Colonic mucosa (tissue), 4 donors: Measurements from ENCODE around the gene N4BP2. TPM values are rescaled to one million over a fixed set of nuclear protein-coding genes. Genes with fewer than 3 reads are reported as not detected.

ENCODE experiments used
- DNase-seq: peaks from one replicate; pipeline ENCODE4 v3.0.0-alpha.2; 2020
- H3K27ac ChIP-seq: fragments of 200-600 bp; one replicate; pipeline ENCODE4 v1.8.0; 2021
- H3K27me3 ChIP-seq: fragments of 200-600 bp; one replicate; pipeline ENCODE4 v1.8.0; 2021
- H3K36me3 ChIP-seq: fragments of 200-600 bp; one replicate; pipeline ENCODE4 v1.8.0; 2021
- H3K4me1 ChIP-seq: fragments of 200-600 bp; one replicate; pipeline ENCODE4 v1.8.0; 2021; ENCODE audit warnings: mild to moderate bottlenecking
- H3K4me3 ChIP-seq: fragments of 200-600 bp; one replicate; pipeline ENCODE4 v1.8.0; 2021
- H3K9ac ChIP-seq, 2 donors: one replicate each; pipeline ENCODE4 v1.7.0; 2013; ENCODE audit warnings: control low read depth in 2 of 2, low read depth in 2 of 2, low read length in 2 of 2
- H3K9me3 ChIP-seq: fragments of 200-600 bp; one replicate; pipeline ENCODE4 v1.8.0; 2021
- CTCF ChIP-seq: fragments of 200-600 bp; IDR thresholded peaks from one replicate; pipeline ENCODE4 v1.8.0; 2022; ENCODE audit warnings: antibody characterized with exemption, mild to moderate bottlenecking
- intact Hi-C: fragments of 100-400 bp; cut with DNase I; formaldehyde crosslinking; loops from one replicate; pipeline ENCODE4 v1.14.1; 2022
- total RNA-seq, 2 donors: library from RNA; stranded (reverse); fragmentation: NEBNext Ultra II Directional in 1 of 2; extraction: Animal tissue kit (Norgen Biotek cat#: 25700) in 1 of 2; gene quantifications; one replicate each; pipeline ENCODE4 v1.2.1, GENCODE V29; 2021
- donor health status: healthy.
- donor health status: DM: no; HTN: no; CAD: no.
- donor health status: DM: no; HTN: no; CAD: no.

N4BP2 gene
- total RNA-seq, 2 donors from 2014 or later, result 5.1 to 7.5 TPM

GRCh38 chr4:40033613-40034012 lies 23.0 kb upstream of the N4BP2 start:
- intact Hi-C loops, result no loop called here
- no peak overlapping the region for H3K4me3 ChIP-seq
- no peak for TF ChIP-seq CTCF
- no peaks in the 10 kb centered on the region for H3K27me3 ChIP-seq
- DNase-seq, result no peak
- H3K9ac ChIP-seq, result no peak overlapping the region
- H3K36me3 ChIP-seq, result no peaks in the 10 kb centered on the region
- H3K4me1 ChIP-seq, result no peaks in the 10 kb centered on the region
- H3K27ac ChIP-seq, result no peak overlapping the region
- H3K9me3 ChIP-seq, result no peaks in the 10 kb centered on the region

- intact Hi-C loops, result no loop called here
- Histone ChIP-seq H3K4me3 (no peak overlapping the region), H3K9ac (no peak overlapping the region), H3K27ac (no peak overlapping the region), H3K9me3 (no peaks in the 10 kb centered on the region), H3K4me1 (no peaks in the 10 kb centered on the region), H3K36me3 (no peaks in the 10 kb centered on the region), H3K27me3 (no peaks in the 10 kb centered on the region)
- no peak for TF ChIP-seq CTCF
- no peak for DNase-seq
Observed at GRCh38 chr4:40038977-40039376, 17.7 kb upstream of the N4BP2 start.

- Histone ChIP-seq H3K9me3 (no peaks in the 10 kb centered on the region), H3K9ac (no peak overlapping the region), H3K36me3 (no peaks in the 10 kb centered on the region), H3K27ac (no peak overlapping the region), H3K4me1 (no peaks in the 10 kb centered on the region), H3K27me3 (no peaks in the 10 kb centered on the region), H3K4me3 (no peak overlapping the region)
- intact Hi-C loops, result no loop called here
- DNase-seq, result no peak
- no peak for TF ChIP-seq CTCF
Observed at GRCh38 chr4:40040908-40041307, 15.7 kb upstream of the N4BP2 start.

- no peak for DNase-seq
- Histone ChIP-seq H3K27ac (no peak overlapping the region), H3K4me1 (no peaks in the 10 kb centered on the region), H3K9ac (no peak overlapping the region), H3K27me3 (no peaks in the 10 kb centered on the region), H3K4me3 (no peak overlapping the region), H3K36me3 (no peaks in the 10 kb centered on the region), H3K9me3 (no peaks in the 10 kb centered on the region)
- intact Hi-C loops, result no loop called here
- TF ChIP-seq CTCF, result no peak
Observed at GRCh38 chr4:40043786-40044185, 12.9 kb upstream of the N4BP2 start.

GRCh38 chr4:40046311-40046980 lies 10.2 kb upstream of the N4BP2 start:
- DNase-seq, result peak; percentile 78
- Histone ChIP-seq H3K4me1 (no peaks in the 10 kb centered on the region), H3K9me3 (no peaks in the 10 kb centered on the region), H3K27me3 (no peaks in the 10 kb centered on the region), H3K4me3 (no peak overlapping the region), H3K27ac (no peak overlapping the region), H3K36me3 (no peaks in the 10 kb centered on the region), H3K9ac (no peak overlapping the region)
- no peak for TF ChIP-seq CTCF
- intact Hi-C loops, result no loop called here
